ENCODE data around the gene PTPRA. TPM values are rescaled to one million over a fixed set of nuclear protein-coding genes. Genes with fewer than 3 reads are reported as not detected.

PTPRA gene
- total RNA-seq, 2 experiments from 2014 or later: 33.3 to 47.2 TPM

DNA sequence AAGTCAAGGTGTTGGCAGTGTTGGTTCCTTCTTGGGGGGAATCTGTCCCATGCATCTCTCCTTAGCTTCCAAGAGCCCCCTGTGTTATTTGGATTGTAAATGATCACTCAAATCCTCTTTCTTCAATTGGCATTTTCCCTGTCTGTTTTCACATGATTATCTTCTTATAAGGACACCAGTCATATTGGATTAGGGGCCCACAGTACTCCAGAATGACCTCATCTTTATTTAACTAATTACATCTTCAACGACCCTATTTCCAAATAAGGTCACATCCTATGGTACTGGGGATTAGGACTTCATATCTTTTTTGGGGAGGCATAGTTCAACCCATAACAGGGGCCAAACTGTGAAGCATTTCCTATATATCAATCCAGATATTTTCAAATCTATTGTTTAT is 57.3 kb downstream of the PTPRA start:
- no peak for DNase-seq (ENCODE audit: low spot score)
- Histone ChIP-seq H3K4me2 (ENCODE audit: low read length) (no peak overlapping the region), H3K9me3 (ENCODE audit: low read length) (no peaks in the 10 kb centered on the region), H3K36me3 (ENCODE audit: insufficient read depth, low read length) (peaks cover 34% of the 10 kb centered on the region), H3K9me2 (ENCODE audit: insufficient read depth, low read length) (no peaks in the 10 kb centered on the region), H3K27ac (ENCODE audit: low read depth, low read length, poor library complexity, severe bottlenecking) (no peak overlapping the region), H4K20me1 (ENCODE audit: insufficient read depth, low read length) (no peaks in the 10 kb centered on the region), H2AFZ (ENCODE audit: low read length) (no peak overlapping the region), H3K79me2 (ENCODE audit: insufficient read depth, low read depth, low read length) (no peaks in the 10 kb centered on the region), H3K4me3 (ENCODE audit: low read depth, low read length, poor library complexity, severe bottlenecking) (no peak overlapping the region), H3K4me1 (ENCODE audit: insufficient read depth, low read length, poor library complexity, severe bottlenecking) (no peaks in the 10 kb centered on the region)
- TF ChIP-seq, protein P1, sequence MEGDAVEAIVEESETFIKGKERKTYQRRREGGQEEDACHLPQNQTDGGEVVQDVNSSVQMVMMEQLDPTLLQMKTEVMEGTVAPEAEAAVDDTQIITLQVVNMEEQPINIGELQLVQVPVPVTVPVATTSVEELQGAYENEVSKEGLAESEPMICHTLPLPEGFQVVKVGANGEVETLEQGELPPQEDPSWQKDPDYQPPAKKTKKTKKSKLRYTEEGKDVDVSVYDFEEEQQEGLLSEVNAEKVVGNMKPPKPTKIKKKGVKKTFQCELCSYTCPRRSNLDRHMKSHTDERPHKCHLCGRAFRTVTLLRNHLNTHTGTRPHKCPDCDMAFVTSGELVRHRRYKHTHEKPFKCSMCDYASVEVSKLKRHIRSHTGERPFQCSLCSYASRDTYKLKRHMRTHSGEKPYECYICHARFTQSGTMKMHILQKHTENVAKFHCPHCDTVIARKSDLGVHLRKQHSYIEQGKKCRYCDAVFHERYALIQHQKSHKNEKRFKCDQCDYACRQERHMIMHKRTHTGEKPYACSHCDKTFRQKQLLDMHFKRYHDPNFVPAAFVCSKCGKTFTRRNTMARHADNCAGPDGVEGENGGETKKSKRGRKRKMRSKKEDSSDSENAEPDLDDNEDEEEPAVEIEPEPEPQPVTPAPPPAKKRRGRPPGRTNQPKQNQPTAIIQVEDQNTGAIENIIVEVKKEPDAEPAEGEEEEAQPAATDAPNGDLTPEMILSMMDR (conservative IDR thresholded peaks at IDR 0.05; ENCODE audit: low read length): no peak
- no peak for TF ChIP-seq EZH2phosphoT487 (IDR thresholded peaks at IDR 0.05; ENCODE audit: borderline replicate concordance, low read depth, low read length)
- intact Hi-C loops (cut with micrococcal nuclease; ENCODE audit: unreplicated experiment): no loop called here
- POLR2A ChIA-PET: no interaction called here
- CTCF ChIA-PET (ENCODE audit: unreplicated experiment): no interaction called here
- no TSS peak for BruUV-seq (replicated peaks)

DNA sequence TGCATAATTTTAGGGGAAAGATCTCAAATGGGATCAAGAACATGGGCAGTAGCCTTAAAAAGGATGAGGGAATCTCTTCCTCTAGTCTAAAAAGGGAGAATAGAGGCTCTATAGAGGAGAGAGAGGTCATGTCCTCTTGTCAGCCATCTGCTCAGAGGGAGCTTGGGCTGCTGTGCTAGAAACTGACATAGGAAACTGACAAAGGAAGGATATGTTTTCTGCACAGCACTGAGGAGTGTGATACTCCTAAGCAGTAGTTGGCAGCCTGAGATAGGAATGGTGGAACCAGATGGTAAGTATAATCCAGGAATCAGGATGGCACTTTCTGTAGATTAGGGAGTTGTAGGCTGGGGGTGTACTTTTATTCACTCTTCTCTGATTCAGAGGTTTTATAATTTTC is 59.2 kb downstream of the PTPRA start:
- H3K4me1 ChIP-seq (ENCODE audit: insufficient read depth, low read length, poor library complexity, severe bottlenecking): no peaks in the 10 kb centered on the region
- H3K36me3 ChIP-seq (ENCODE audit: insufficient read depth, low read length): peaks cover 28% of the 10 kb centered on the region
- no peaks in the 10 kb centered on the region for H3K9me2 ChIP-seq (ENCODE audit: insufficient read depth, low read length)
- H3K4me3 ChIP-seq (ENCODE audit: low read depth, low read length, poor library complexity, severe bottlenecking): no peak overlapping the region
- intact Hi-C loops (cut with micrococcal nuclease; ENCODE audit: unreplicated experiment): no loop called here
- DNase-seq (ENCODE audit: low spot score): no peak
- CTCF ChIA-PET (ENCODE audit: unreplicated experiment): no interaction called here
- H3K27ac ChIP-seq (ENCODE audit: low read depth, low read length, poor library complexity, severe bottlenecking): no peak overlapping the region
- no peaks in the 10 kb centered on the region for H4K20me1 ChIP-seq (ENCODE audit: insufficient read depth, low read length)
- no peak overlapping the region for H3K4me2 ChIP-seq (ENCODE audit: low read length)
- BruUV-seq (replicated peaks): TSS peak; percentile 27
- TF ChIP-seq, protein P1 (conservative IDR thresholded peaks at IDR 0.05; ENCODE audit: low read length): no peak
- no peak for TF ChIP-seq EZH2phosphoT487 (IDR thresholded peaks at IDR 0.05; ENCODE audit: borderline replicate concordance, low read depth, low read length)
- POLR2A ChIA-PET: interaction anchor here (2.0 kb wide), 1 partner anchor 9 kb away, joined by 6 read pairs; no protein-coding TSS in a partner anchor
- H3K79me2 ChIP-seq (ENCODE audit: insufficient read depth, low read depth, low read length): no peaks in the 10 kb centered on the region
- H3K9me3 ChIP-seq (ENCODE audit: low read length): no peaks in the 10 kb centered on the region
- H2AFZ ChIP-seq (ENCODE audit: low read length): no peak overlapping the region

DNA sequence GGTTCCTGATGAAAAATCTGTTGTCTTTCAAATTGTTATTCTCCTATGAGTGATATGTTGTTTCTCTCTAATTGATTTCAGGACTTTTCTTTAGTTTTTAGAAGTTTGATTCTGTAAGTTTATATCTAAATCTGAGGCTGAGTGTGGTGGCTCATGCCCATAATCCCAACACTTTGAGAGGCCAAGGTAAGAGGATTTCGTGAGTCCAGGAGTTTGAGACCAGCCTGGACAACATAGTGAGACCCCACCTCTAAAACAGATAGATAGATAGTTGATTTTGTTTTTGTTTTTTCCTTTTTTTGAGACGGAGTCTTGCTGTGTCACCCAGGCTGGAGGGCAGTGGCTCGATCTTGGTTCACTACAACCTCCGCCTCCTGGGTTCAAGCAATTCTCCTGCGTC is 64.6 kb downstream of the PTPRA start:
- Histone ChIP-seq H3K9me3 (ENCODE audit: low read length) (no peaks in the 10 kb centered on the region), H3K79me2 (ENCODE audit: insufficient read depth, low read depth, low read length) (no peaks in the 10 kb centered on the region; the same call in 1 of the 2 replicates), H3K4me2 (ENCODE audit: low read length) (no peak overlapping the region), H3K4me1 (ENCODE audit: insufficient read depth, low read length, poor library complexity, severe bottlenecking) (no peaks in the 10 kb centered on the region), H3K36me3 (ENCODE audit: insufficient read depth, low read length) (peaks cover 5% of the 10 kb centered on the region), H3K27ac (ENCODE audit: low read depth, low read length, poor library complexity, severe bottlenecking) (no peak overlapping the region), H3K9me2 (ENCODE audit: insufficient read depth, low read length) (no peaks in the 10 kb centered on the region), H4K20me1 (ENCODE audit: insufficient read depth, low read length) (no peaks in the 10 kb centered on the region), H2AFZ (ENCODE audit: low read length) (no peak overlapping the region), H3K4me3 (ENCODE audit: low read depth, low read length, poor library complexity, severe bottlenecking) (no peak overlapping the region)
- CTCF ChIA-PET (ENCODE audit: unreplicated experiment): no interaction called here
- no peak for DNase-seq (ENCODE audit: low spot score)
- no TSS peak for BruUV-seq (replicated peaks)
- intact Hi-C loops (cut with micrococcal nuclease; ENCODE audit: unreplicated experiment): no loop called here
- POLR2A ChIA-PET: no interaction called here
- TF ChIP-seq, protein P1 (conservative IDR thresholded peaks at IDR 0.05; ENCODE audit: low read length): no peak
- no peak for TF ChIP-seq EZH2phosphoT487 (IDR thresholded peaks at IDR 0.05; ENCODE audit: borderline replicate concordance, low read depth, low read length)
